Right lobe of liver (tissue), 4 donors: ENCODE measurements around the gene SULT1C4.

Source experiments
- CTCF ChIP-seq, 4 donors: fragments of 200-600 bp in 3 of 4; fragments of 450-650 bp in 1 of 4; IDR thresholded peaks; one replicate each; pipeline versions ENCODE4 v1.5.1 to v1.8.0; 2016 to 2022; ENCODE audit warnings: antibody characterized with exemption in 4 of 4, mild to moderate bottlenecking in 2 of 4
- POLR2A ChIP-seq: fragments of 450-650 bp; IDR thresholded peaks from one replicate; pipeline ENCODE4 v1.6.1; 2017; ENCODE audit warnings: antibody characterized with exemption, mild to moderate bottlenecking
- donor health status: DM: no; HTN: no; CAD: no.
- donor health status: DM: no; HTN: no; CAD: no.
- donor health status: DM: no; HTN: yes; CAD: no.

DNA sequence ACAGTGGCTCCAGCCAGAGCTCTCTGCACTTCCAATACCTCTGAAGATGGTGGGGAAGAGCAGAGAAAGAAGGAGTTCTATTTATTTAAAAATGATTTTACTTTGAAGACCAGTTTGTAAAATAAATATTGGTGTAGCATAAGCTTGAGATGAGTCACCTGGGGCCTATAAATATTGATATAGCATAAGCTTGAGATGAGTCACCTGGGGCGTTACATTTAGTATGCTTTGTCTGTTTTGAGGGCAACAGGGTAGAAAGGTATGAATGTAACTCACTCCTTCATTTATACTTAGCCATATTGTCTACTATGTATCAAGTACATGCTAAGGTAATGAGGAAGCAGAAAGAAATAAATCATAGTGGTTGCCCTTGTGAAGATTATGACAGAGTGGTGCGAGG, 7.7 kb upstream of the SULT1C4 start:
- TF ChIP-seq POLR2A: no peak
- TF ChIP-seq CTCF (IDR thresholded peaks at IDR 0.05): no peak
